HepG2 (cell line): ENCODE data around the gene LRRC45. TPM values are rescaled to one million over a fixed set of nuclear protein-coding genes. Genes with fewer than 3 reads are reported as not detected.

Experiments
- AKAP8 ChIP-seq: sonication (generic); formaldehyde crosslinking; IDR thresholded peaks from 2 replicates; pipeline ENCODE4 v1.5.1; 2020; ENCODE audit warnings: mild to moderate bottlenecking, missing genetic modification reagents
- ARNTL ChIP-seq: sonication (generic); formaldehyde crosslinking; IDR thresholded peaks from 2 replicates; pipeline ENCODE4 v1.4.0; 2020; ENCODE audit warnings: mild to moderate bottlenecking, missing genetic modification reagents
- ATF6 ChIP-seq: sonication (generic); formaldehyde crosslinking; conservative IDR thresholded peaks from 2 replicates; pipeline ENCODE4 v1.4.0; 2020; ENCODE audit warnings: missing genetic modification reagents
- EED ChIP-seq: sonication (generic); formaldehyde crosslinking; IDR thresholded peaks from 2 replicates; pipeline ENCODE4 v1.5.0; 2020; ENCODE audit warnings: mild to moderate bottlenecking, missing genetic modification reagents
- EZH2 ChIP-seq: conservative IDR thresholded peaks from 2 replicates; pipeline ENCODE4 v1.6.1; 2012; ENCODE audit warnings: mild to moderate bottlenecking, low read depth, low read length, moderate library complexity
- HOXA3 ChIP-seq: sonication (generic); formaldehyde crosslinking; IDR thresholded peaks from 2 replicates; pipeline ENCODE4 v1.5.0; 2020; ENCODE audit warnings: missing genetic modification reagents
- KLF6 ChIP-seq: IDR thresholded peaks from 2 replicates; pipeline ENCODE4 v1.8.0; 2016; ENCODE audit warnings: missing biosample characterization, missing genetic modification reagents
- NCOA1 ChIP-seq: sonication (generic); formaldehyde crosslinking; IDR thresholded peaks from 2 replicates; pipeline ENCODE4 v1.9.0; 2021; ENCODE audit warnings: missing genetic modification reagents
- PHF20 ChIP-seq: sonication (generic); formaldehyde crosslinking; IDR thresholded peaks from 2 replicates; pipeline ENCODE4 v1.5.0; 2020; ENCODE audit warnings: mild to moderate bottlenecking, missing genetic modification reagents
- RAD21 ChIP-seq: fragments of 450-650 bp; formaldehyde crosslinking; IDR thresholded peaks from 2 replicates; pipeline ENCODE4 v1.5.0; 2020; ENCODE audit warnings: mild to moderate bottlenecking
- RFX1 ChIP-seq: fragments of 450-650 bp; IDR thresholded peaks from 2 replicates; pipeline ENCODE4 v1.6.1; 2017
- RFX3 ChIP-seq: IDR thresholded peaks from 2 replicates; pipeline ENCODE4 v1.6.1; 2016; ENCODE audit warnings: missing biosample characterization, missing genetic modification reagents
- SAP130 ChIP-seq: IDR thresholded peaks from 2 replicates; pipeline ENCODE4 v1.6.1; 2016; ENCODE audit warnings: low read depth
- TP53 ChIP-seq: sonication (generic); formaldehyde crosslinking; conservative IDR thresholded peaks from 2 replicates; pipeline ENCODE4 v1.4.0; 2020; ENCODE audit warnings: missing genetic modification reagents
- YY1 ChIP-seq: IDR thresholded peaks from 2 replicates; pipeline ENCODE4 v1.6.1; 2011; ENCODE audit warnings: low read length, low read depth, moderate library complexity, mild to moderate bottlenecking; ENCODE audit not compliant: insufficient read depth, insufficient replicate concordance
- ZBTB1 ChIP-seq: sonication (generic); formaldehyde crosslinking; IDR thresholded peaks from 2 replicates; pipeline ENCODE4 v1.4.0; 2020; ENCODE audit warnings: missing genetic modification reagents, borderline replicate concordance
- ZBTB8A ChIP-seq: sonication (generic); formaldehyde crosslinking; IDR thresholded peaks from 2 replicates; pipeline ENCODE4 v1.4.0; 2020; ENCODE audit warnings: mild to moderate bottlenecking, low read depth, missing genetic modification reagents, borderline replicate concordance
- ZFP36L1 ChIP-seq: sonication (generic); formaldehyde crosslinking; IDR thresholded peaks from 2 replicates; pipeline ENCODE4 v1.8.0; 2022; ENCODE audit warnings: mild to moderate bottlenecking, missing genetic modification reagents, moderate library complexity
- ZNF414 ChIP-seq: sonication (generic); formaldehyde crosslinking; IDR thresholded peaks from 2 replicates; pipeline ENCODE4 v1.5.0; 2020; ENCODE audit warnings: missing genetic modification reagents
- ZNF546 ChIP-seq: sonication (generic); formaldehyde crosslinking; conservative IDR thresholded peaks from 2 replicates; pipeline ENCODE4 v1.8.1; 2023; ENCODE audit warnings: mild to moderate bottlenecking, missing genetic modification reagents
- ZNF563 ChIP-seq: sonication (generic); formaldehyde crosslinking; IDR thresholded peaks from 2 replicates; pipeline ENCODE4 v1.8.0; 2022; ENCODE audit warnings: mild to moderate bottlenecking, moderate library complexity, missing genetic modification reagents
- ZNF646 ChIP-seq: sonication (generic); formaldehyde crosslinking; IDR thresholded peaks from 2 replicates; pipeline ENCODE4 v1.9.0; 2021; ENCODE audit warnings: mild to moderate bottlenecking, missing genetic modification reagents
- ZSCAN9 ChIP-seq: IDR thresholded peaks from 2 replicates; pipeline ENCODE4 v1.6.1; 2016; ENCODE audit warnings: borderline replicate concordance
- polyA plus RNA-seq, 8 experiments: library from polyadenylated mRNA; depleted of rRNA in 3 of 8; stranded (reverse) in 7 of 8; unstranded in 1 of 8; fragments of >200 nt; fragmentation: Illumina TruSeq in 4 of 8; extraction: Trizol in 4 of 8; gene quantifications; 2 replicates each; pipeline versions ENCODE4 v1.2.1 to v1.2.3, GENCODE V29; 2011 to 2016; ENCODE audit warnings: low read depth in 4 of 8, missing spikeins in 1 of 8, mixed read lengths in 1 of 8; ENCODE audit not compliant: insufficient read depth in 1 of 8
- total RNA-seq, 5 experiments: library from RNA; depleted of rRNA; stranded (reverse); fragments of >200 nt; fragmentation: Illumina TruSeq; extraction: Trizol; gene quantifications; 2 replicates each; pipeline ENCODE4 v1.2.3, GENCODE V29; 2016; ENCODE audit warnings: low read depth in 1 of 5

Gene LRRC45
- total and polyA plus RNA-seq, 2 of the 13 experiments (the other 11 are each of a cell fraction or from before 2014, with no cell fraction given), result 11.6 to 48.1 TPM

DNA sequence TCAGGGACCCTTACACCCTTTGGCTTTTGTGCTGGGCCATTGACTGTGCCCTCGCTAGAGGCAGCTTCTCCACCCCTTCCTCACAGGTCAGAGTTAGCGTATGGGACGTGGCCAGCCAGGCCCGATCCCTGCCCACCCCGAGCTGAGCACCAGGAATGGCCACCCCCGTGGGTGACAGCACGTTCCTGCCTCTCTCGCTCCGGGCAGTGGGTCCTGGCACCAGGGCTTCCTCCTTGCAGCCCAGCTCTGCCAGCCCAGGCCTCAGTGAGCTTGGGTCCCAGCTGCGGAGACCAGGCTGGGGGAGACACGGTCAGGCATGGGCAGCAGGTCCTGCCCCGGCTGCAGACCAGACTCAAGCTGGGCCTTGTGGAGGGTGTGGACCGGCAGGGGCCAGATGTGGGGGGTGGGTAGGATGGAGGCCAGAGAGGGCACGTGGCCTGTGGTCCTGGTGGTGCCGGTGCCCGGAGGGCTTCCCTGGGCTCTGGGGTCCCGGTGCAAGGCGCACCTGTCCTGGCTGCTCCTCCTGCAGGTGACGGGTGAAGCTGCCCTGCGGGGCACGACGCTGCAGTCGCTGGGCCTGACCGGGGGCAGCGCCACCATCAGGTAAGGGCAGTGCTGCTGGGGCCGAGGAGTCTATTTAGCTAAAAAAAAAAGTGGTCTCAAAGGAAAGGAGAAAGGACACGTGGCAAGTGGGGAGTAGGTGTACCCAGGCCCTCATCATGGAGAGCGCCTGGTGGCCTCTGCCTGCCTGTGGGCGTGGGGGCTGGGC is 27.5 kb upstream of the LRRC45 start (continued):
- peak; percentile 11 for TF ChIP-seq AKAP8 (CRISPR knock-in tag)
- no peak for TF ChIP-seq EZH2
- no peak for TF ChIP-seq PHF20 (CRISPR knock-in tag)
- TF ChIP-seq ZBTB8A (CRISPR knock-in tag), result no peak
- TF ChIP-seq ARNTL (CRISPR knock-in tag), result no peak
- TF ChIP-seq EED (CRISPR knock-in tag), result peak; percentile 88
- peak; percentile 47; the same call in 1 of the 2 replicates for TF ChIP-seq HOXA3 (CRISPR knock-in tag)
- TF ChIP-seq ZNF563, result peak; percentile 46; the same call in 1 of the 2 replicates
- peak; percentile 27; the same call in 1 of the 2 replicates for TF ChIP-seq NCOA1 (CRISPR knock-in tag)
- TF ChIP-seq TP53, result 0 out of 2 replicates have a peak, but pooled peaks have one; percentile 20
- 0 out of 2 replicates have a peak, but pooled peaks have one; percentile 58 for TF ChIP-seq ATF6 (CRISPR knock-in tag)
- TF ChIP-seq ZSCAN9 (CRISPR knock-in tag), result peak; percentile 59; the same call in 1 of the 2 replicates
- peak; percentile 41 for TF ChIP-seq YY1
- TF ChIP-seq SAP130, result peak; percentile 63
- no peak; the same call in 1 of the 2 replicates for TF ChIP-seq ZNF546 (CRISPR knock-in tag)
- TF ChIP-seq RFX3 (CRISPR knock-in tag), result no peak
- TF ChIP-seq RFX1, result no peak
- peak; percentile 90 for TF ChIP-seq RAD21 (CRISPR knock-in tag)
- no peak; the same call in 1 of the 2 replicates for TF ChIP-seq KLF6
- peak; percentile 53; the same call in 1 of the 2 replicates for TF ChIP-seq ZNF414 (CRISPR knock-in tag)
- no peak for TF ChIP-seq ZFP36L1 (CRISPR knock-in tag)
- TF ChIP-seq ZNF646 (CRISPR knock-in tag), result no peak
- no peak; the same call in 1 of the 2 replicates for TF ChIP-seq ZBTB1 (CRISPR knock-in tag)
